HG02763 (cell line): ENCODE results near the gene OR8D1.
"Not testable (repeated sequence)": the region's sequence is repeated elsewhere in the genome, so short reads cannot be mapped to it uniquely, and the experiment has no call there.

Experiments
- ATAC-seq: cut with Tn5 transposase; IDR thresholded peaks from one replicate; pipeline ENCODE4 v1.9.1; 2021; ENCODE audit warnings: mild to moderate bottlenecking, moderate library complexity; ENCODE audit not compliant: unreplicated experiment

The OR8D1 gene

DNA sequence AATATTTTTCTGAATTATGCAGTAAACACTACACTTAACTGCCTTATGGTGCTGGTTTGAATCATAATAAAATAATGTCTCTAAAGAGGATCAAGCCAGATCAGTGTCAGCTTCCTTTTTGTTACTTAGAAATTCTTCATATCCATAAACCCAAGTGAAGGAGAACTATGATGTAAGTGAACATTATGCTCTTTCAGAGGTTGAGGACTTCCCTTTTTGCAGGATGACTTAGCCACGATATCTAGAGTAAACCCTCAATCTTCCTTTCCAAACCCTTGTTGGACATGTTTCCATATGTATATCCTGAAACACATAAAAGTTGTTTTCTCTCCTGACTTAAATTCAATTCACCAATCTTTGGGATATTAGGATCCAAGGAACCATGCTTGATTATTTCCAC is 19.1 kb downstream of the OR8D1 start:
- ATAC-seq, result no peak

DNA sequence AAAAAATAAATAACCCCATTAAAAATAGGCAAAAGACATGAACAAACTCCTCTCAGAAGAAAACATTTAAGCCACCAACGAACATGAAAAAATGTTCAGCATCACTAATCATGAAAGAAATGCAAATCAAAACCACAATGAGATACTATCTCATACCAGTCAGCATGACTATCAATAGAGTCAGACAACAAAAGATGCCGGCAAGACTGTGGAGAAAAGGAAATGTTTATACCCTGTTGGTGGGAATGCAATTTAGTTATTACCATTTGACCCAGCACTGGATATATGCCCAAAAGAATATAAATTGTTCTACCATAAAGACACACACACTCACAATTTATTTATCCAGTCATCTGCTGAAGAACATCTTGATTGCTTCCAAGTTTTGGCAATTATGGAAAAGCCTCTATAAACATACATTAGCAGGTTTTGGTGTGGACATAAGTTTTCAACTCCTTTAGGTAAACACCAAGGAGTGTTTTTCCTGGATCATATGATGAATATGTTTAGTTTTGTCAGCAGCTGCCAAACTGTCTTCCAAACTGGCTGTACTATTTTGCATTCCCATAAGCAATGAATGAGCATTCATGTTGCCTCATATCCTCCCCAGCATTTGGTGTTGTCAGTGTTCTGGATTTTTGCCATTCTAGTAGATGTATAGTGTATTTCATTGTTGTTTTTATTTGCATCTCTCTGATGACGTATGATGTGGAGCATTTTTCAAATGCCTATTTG is 28.0 kb downstream of the OR8D1 start:
- ATAC-seq, result no peak

DNA sequence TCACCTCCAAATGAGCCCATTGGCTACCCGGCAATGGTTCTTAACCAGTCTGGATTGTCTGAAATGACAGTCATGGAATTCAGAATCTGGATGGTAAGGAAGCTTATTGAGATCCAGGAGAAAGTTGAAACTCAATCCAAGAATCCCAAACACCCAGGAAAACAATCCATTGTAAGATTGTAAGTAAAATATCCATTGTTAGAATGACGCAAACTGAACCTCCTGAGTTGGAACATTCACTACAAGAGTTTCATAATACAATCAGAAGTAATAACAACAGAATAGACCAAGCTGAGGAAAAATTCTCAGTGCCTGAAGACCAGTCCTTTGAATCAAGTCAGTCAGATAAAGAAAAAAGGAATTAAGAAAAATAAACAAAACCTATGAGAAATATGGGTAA is 35.5 kb downstream of the OR8D1 start:
- ATAC-seq, result no peak

DNA sequence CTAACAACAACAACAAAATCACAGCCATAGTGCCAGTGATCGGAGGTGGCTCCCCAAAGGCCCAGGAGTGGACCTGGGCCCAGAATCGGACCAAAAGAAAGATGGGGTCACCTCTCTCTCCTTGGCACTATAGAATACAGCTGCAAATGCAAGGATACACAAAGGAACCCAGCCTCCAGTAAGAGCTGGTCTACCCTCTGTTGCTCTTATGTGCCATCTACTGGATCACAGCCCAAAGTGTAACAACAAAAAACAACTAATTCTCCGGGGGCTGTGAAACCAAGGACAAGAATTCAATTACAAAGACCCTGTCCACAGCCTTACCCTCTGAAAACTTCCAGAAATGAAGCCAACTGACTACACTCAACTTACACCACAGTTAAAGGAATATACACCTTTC is 35.9 kb downstream of the OR8D1 start:
- no peak for ATAC-seq

- ATAC-seq, result no peak
Observed at GRCh38 chr11:124277207-124277606, 36.5 kb downstream of the OR8D1 start.

DNA sequence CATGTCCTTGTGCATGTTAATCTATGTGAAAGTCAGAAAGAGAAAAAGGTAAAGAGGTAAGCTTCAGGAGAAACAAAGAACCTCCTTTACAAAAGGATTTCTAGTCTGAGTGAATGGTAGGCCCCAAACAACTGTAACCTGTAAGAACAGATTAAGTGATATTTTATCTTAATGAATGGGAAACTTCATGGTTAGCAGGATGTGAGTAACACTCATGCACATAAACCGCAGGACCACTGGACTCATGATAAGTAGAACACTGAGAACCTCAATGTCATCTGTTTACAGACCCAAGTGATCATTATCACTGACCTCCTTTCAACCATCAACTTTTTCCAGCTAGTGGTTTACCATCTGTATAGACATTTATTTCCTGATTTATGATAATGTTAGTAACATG is 37.7 kb downstream of the OR8D1 start:
- no peak for ATAC-seq

GRCh38 chr11:124274000-124274399 is 39.7 kb downstream of the OR8D1 start:
- no peak for ATAC-seq

DNA sequence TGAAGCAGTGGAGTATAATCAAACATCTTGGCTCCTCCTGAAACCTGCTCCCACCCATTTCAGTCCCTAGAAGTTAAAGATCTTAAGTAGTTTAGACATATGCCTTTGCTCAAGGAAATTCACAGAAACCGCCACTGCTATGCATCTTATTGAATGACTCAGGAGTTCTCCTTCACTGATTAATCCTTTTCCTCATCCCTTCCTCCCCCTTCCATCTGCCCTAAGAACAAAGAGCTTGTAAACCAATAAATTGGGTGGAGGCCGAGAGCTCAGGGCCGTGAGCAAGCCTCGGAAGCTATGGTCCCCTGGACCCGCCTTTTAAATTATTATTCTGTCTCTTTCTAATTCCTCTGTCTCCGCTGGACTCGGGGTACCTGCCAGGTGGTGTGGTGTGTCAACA is 42.9 kb downstream of the OR8D1 start:
- not testable (repeated sequence) for ATAC-seq

DNA sequence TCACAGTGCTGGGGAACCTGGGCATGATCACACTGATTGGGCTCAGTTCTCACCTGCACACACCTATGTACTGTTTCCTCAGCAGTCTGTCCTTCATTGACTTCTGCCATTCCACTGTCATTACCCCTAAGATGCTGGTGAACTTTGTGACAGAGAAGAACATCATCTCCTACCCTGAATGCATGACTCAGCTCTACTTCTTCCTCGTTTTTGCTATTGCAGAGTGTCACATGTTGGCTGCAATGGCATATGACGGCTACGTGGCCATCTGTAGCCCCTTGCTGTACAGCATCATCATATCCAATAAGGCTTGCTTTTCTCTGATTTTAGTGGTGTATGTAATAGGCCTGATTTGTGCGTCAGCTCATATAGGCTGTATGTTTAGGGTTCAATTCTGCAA is 48.7 kb downstream of the OR8D1 start:
- ATAC-seq, result not testable (repeated sequence)

DNA sequence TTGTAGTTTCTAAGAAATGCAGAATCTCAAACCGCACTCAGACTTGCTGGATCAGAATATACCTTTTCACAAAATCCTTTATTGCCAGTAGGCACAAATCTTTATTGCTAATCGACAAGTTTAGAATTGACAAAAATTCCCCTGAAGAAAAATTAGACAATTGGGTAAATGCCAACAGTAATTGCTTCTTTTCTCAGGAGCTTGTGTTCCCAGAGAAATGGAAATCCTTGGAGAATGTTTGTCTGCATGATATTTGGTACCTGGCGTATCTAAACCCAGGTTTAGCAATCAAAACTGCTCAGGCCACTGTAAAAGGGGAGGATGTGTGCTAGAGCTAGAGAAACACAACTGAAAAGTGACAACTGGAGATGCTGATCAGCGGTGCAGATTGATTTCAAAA is 57.7 kb downstream of the OR8D1 start, which contains the start of gene OR8G5:
Gene OR8G5, plus strand, starts transcription at position 301 of the 400 bp plus-strand sequence. CDS start 8,556 bp downstream, outside the sequence.
- ATAC-seq, result no peak
